ENCODE data around the gene CCDC141.

CCDC141 gene

DNA sequence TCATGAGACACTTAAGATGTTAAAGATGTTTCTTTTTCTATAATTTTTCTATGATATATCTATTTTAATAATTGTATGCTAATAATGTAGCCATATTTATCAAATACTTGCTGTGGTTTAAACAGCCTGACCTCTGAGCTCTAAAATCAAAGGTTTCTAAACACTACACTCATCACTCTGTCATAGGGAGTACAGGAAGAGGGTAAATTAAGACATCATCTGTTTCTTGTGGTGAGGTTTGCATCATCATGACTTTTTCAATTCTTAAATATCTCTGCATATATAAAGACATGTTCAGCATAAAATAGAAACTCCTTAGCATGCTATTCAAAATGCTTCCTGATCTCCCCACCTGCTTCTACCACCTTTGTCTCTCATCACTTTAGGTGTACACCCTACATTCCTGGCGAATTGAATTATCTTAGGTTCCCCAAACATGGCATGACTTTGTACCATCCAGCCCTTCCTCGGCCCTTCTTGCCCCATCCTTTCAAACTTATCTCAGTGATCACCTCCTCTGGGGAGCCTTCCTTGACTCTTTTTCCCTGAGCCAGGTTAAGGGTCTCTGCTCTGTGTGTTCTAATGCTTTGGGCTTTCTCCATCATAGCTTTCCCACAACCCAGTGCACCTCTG lies 137.4 kb downstream of the CCDC141 start:
- DNase-seq (ENCODE audit: low spot score) = no peak

- no peak for DNase-seq (ENCODE audit: low spot score)
Observed at GRCh38 chr2:178911039-178911438, 138.9 kb downstream of the CCDC141 start.

- DNase-seq (ENCODE audit: low spot score) = no peak
Observed at GRCh38 chr2:178910005-178910404, 139.9 kb downstream of the CCDC141 start.

- no peak for DNase-seq (ENCODE audit: low spot score)
Observed at GRCh38 chr2:178909507-178909906, 140.4 kb downstream of the CCDC141 start.

GRCh38 chr2:178908810-178909209 lies 141.1 kb downstream of the CCDC141 start:
- no peak for DNase-seq (ENCODE audit: low spot score)

GRCh38 chr2:178905261-178905660 lies 144.7 kb downstream of the CCDC141 start:
- DNase-seq (ENCODE audit: low spot score) = no peak

DNA sequence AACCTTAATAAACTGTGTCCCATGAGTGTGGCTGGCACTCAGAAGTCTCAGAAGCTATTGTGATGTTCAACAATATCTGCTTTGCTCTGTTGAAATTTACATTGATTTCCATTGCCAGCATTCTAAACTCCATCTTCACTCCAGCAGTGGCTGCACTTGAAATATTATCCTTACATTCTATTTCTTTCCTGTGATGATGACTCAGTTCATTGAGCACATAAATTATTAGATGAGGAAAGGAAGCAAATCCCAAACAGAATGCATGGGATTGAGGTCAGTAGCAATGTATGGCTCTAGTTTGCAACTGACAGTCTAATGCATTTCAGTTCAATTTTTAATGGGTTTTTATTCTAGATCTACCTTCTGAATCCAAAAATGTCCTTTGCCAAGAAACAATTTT lies 150.3 kb downstream of the CCDC141 start:
- DNase-seq (ENCODE audit: low spot score) = no peak

- DNase-seq (ENCODE audit: low spot score) = no peak
Observed at GRCh38 chr2:178895872-178896271, 154.1 kb downstream of the CCDC141 start.

- DNase-seq (ENCODE audit: low spot score) = no peak
Observed at GRCh38 chr2:178895171-178895570, 154.8 kb downstream of the CCDC141 start.

DNA sequence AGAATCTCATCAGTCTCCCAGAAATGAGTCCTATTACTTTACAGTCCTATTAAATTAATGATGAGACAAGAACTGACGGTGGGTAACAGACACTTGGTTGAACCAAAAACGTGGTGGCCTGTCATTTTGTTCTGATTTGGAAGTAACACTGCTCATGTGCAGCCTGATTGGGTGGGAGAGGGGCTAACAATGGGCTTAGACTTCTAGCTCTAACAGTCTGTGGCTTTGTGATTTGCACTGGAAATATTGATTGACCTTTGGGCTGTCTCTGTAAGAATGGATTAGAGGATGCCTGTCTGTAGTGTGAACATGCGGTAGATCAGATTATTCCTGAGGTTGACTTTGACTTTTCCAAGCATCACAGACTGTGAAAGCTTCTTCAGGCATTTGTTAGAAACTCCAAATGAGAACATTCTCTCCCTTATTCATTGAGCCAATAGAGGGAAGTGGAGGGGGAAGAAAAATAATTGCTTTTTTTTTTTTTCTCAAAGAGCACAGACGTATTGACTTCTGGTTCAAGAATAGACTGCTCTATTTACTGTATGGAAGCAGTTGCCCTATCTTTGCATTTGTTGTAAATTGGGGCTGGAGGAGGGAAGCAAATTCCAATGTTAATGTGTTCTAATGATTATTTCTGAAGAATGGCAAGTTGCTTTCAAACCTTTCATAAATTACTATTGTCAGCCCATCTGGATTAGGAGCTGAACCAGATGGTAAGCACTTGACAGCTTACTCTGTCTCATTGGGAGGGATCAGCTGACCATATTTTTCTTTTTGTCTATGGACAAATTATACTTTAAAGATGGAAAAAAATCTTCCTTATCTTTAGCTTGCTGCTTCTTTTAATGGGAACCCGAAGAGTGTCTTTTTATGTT lies 156.9 kb downstream of the CCDC141 start:
- no peak for DNase-seq (ENCODE audit: low spot score)

DNA sequence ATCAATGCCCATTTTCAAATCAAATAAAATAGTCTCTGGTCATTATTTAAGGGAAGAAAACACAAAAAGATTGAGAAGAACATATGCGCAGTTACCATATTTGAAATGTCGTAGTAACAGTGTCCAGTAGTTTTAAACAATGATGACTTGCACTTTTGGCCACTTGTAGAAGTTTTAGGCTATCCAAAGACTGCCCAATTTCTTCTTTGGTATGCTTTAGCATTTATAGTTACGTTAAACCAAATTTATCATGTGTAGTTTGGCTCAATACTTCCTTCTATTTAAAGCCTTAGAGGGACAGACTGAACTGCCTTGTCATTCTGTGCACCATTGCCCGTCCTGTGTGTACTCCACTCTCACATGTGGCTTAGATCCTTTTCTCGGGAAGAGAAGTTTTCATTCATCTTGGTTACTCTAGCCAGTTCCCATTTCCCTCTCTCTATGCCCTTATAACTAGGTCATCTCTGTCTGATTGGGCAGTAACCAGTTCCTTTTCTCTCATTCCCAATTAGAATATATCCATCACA lies 157.9 kb downstream of the CCDC141 start:
- no peak for DNase-seq (ENCODE audit: low spot score)

DNA sequence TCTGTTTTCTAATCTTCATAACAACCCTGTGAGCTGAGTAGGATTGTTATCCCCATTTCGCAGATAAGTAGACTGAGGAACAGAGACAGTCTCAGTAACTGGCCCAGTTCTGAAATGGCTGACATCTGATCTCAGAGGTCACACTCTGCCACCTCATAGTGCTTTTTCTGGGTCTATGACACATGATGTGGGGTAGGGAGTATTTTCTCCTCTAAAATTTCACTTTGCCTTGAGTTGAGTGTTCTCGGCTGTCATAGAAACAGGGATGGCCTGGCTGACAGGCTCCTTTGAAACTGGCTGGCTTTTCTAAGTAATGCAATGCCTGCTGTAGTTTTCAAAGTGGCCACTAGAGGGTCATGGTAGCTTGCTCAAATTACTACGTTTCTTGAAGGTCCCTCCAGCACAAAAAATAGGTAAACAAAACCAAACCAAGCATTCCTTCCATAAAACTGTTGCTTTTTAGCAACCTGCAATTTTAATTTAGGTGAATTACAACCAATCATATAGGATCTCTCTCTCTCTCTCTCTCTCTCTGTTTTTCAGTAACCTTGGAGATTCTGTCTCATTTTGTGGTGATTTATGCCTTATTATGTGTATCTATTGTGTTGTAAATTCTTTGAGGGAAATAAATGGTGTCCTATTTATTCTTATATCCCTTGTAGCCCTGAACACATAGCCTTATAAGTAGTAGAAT lies 158.5 kb downstream of the CCDC141 start:
- peak; percentile 47 for DNase-seq (ENCODE audit: low spot score)

DNA sequence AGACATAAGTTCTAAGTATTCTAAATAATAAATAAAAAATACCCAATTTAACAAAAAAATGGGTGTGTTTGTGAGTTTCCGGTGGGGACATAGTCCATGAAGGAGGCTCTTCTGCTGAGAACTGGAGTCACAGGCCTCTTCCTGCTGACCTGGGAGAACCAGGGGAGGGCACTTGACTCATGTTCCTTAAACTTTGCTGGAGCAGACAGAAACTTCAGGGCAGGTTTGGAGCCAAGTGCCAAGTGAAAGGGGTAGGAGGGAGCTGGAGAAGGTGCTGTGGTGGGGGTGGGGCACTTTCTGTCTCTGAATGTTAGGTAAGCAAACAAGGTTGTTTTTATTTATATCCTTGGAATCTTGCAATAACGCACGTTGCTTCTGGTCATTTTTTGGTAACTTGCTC lies 163.9 kb downstream of the CCDC141 start:
- DNase-seq (ENCODE audit: low spot score) = no peak

- no peak for DNase-seq (ENCODE audit: low spot score)
Observed at GRCh38 chr2:178884440-178884839, 165.5 kb downstream of the CCDC141 start.

DNA sequence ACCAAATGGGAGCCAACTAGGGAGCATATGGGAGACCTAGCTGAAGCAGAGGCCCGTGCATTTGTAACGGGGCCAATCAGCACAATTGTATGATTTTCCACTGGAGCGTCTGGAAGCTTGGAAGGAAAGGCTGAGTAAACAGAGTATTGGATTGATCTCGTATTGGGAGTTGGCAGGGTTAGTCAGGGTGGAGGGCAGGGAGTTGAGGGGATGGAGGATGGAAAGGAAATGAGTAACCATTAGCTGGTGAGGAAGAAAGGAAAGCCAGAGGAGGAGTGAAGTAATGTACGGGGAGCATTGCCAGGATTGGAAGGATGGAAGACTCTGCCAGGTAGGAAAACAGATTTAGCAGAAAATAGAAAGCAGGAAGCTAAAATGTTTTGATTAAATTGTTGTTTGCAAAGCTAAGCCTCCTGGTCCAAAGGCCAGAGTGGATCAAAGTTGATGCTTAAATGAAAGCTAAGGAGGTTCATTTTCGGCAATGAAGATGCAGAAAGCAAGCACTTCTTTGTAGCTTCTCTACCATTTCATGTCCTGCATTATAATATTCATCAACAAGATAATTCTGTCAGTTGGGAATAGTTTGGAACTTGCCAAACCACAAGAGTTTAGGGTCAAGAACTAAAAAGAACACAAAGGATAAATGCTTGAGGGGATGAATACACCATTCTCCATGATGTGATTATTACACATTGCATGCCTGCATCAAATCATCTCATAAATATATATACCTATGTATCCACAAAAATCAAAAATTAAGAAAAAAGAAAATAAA lies 167.1 kb downstream of the CCDC141 start:
- peak; percentile 48 for DNase-seq (ENCODE audit: low spot score)

DNA sequence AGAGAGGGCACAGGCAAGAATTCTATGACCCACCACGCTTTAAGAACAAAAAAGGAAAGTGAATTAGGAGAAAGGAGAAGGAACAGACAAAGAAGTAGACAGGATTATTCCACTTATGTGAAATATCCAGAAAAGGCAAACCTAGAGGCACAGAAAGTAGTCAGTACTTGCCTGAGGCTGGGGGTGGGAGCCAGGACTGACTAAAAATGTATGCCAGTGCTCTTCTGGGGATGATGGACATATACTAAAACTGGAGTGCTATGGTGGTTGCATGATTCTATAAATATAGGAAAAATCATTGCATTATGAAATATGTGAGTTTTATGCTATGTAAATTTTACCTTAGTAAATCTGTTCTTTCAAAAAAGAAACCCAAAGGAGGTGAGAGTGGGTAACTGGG lies 168.9 kb downstream of the CCDC141 start:
- no peak for DNase-seq (ENCODE audit: low spot score)

- no peak for DNase-seq (ENCODE audit: low spot score)
Observed at GRCh38 chr2:178880257-178880656, 169.7 kb downstream of the CCDC141 start.

GRCh38 chr2:178877874-178878273 lies 172.1 kb downstream of the CCDC141 start:
- DNase-seq (ENCODE audit: low spot score) = no peak

DNA sequence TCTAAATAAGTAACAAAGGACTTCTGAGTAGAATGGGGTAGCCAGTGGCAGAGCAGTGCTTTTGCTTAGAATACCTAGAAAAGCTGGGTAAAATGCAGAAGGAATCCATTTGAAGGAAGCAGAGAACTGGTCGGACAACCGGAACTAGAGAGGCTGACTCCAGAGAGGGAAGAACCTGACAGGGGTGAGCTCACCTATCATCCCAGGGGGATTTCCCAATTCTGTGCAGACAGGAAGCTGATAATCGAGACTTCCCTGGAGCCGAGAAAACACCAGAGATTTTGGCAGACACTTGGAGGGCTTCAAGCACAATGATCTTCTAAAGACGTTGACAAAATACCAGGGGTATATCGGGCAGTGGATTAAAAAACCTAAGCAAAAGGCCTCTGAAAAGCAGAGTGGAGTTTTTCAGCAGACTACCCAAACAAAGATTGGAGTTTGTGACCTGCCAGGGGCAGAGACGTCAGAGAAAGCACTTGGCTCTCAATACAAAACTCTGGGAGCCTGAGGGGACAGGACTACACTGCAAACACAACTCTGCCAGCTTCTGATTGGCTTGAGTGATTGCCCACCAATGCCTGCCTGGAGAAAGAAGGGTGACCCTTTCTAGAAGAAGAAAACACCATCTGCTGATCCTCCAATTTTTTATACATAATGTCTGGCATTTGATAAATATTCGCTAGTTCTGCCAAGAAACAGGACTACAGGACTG lies 175.3 kb downstream of the CCDC141 start:
- DNase-seq (ENCODE audit: low spot score) = no peak

GRCh38 chr2:178873912-178874311 lies 176.0 kb downstream of the CCDC141 start:
- DNase-seq (ENCODE audit: low spot score) = no peak

- no peak for DNase-seq (ENCODE audit: low spot score)
Observed at GRCh38 chr2:178871536-178871935, 178.4 kb downstream of the CCDC141 start.
